H9 (cell line): ENCODE results near the gene HS6ST1. TPM values are rescaled to one million over a fixed set of nuclear protein-coding genes. Genes with fewer than 3 reads are reported as not detected.

Experiments used
- DNase-seq: peaks from one replicate; pipeline ENCODE4 v3.0.0-alpha.2; 2017
- H2AFZ ChIP-seq: one replicate; pipeline ENCODE4 v1.6.1; 2013; ENCODE audit warnings: mild to moderate bottlenecking, low read length, control low read depth, moderate library complexity
- H2AK5ac ChIP-seq: 2 replicates; pipeline ENCODE4 v1.6.1; 2013; ENCODE audit warnings: low read length, control low read depth, mixed read lengths; ENCODE audit not compliant: insufficient read length
- H2BK120ac ChIP-seq: one replicate; pipeline ENCODE4 v1.6.1; 2013; ENCODE audit warnings: low read depth, mild to moderate bottlenecking, low read length, control low read depth, inconsistent platforms; ENCODE audit not compliant: poor library complexity, severe bottlenecking
- H2BK12ac ChIP-seq: 2 replicates; pipeline ENCODE4 v1.6.1; 2013; ENCODE audit warnings: low read length, control low read depth, mixed read lengths, low read depth; ENCODE audit not compliant: insufficient read length
- H2BK15ac ChIP-seq: 2 replicates; pipeline ENCODE4 v1.6.1; 2013; ENCODE audit warnings: low read depth, low read length, control low read depth
- H2BK20ac ChIP-seq: one replicate; pipeline ENCODE4 v1.6.1; 2013; ENCODE audit warnings: low read depth, mild to moderate bottlenecking, low read length, control low read depth, inconsistent platforms; ENCODE audit not compliant: poor library complexity, severe bottlenecking
- H2BK5ac ChIP-seq: 2 replicates; pipeline ENCODE4 v1.6.1; 2013; ENCODE audit warnings: low read length, control low read depth, mixed read lengths; ENCODE audit not compliant: insufficient read length
- H3K14ac ChIP-seq: 2 replicates; pipeline ENCODE4 v1.6.1; 2013; ENCODE audit warnings: low read length, control low read depth; ENCODE audit not compliant: insufficient read depth
- H3K18ac ChIP-seq: 2 replicates; pipeline ENCODE4 v1.6.1; 2013; ENCODE audit warnings: low read depth, mild to moderate bottlenecking, mixed read lengths, low read length, control low read depth; ENCODE audit not compliant: insufficient read length
- H3K23ac ChIP-seq: 2 replicates; pipeline ENCODE4 v1.6.1; 2013; ENCODE audit warnings: low read length, control low read depth, mixed read lengths, low read depth; ENCODE audit not compliant: insufficient read length
- H3K23me2 ChIP-seq: 2 replicates; pipeline ENCODE4 v1.6.1; 2013; ENCODE audit warnings: low read depth, mild to moderate bottlenecking, mixed read lengths, low read length, control low read depth; ENCODE audit not compliant: insufficient read length, poor library complexity, severe bottlenecking
- H3K27ac ChIP-seq: 2 replicates; pipeline ENCODE4 v1.5.1; 2013; ENCODE audit warnings: low read length, control low read depth, mixed read lengths, low read depth; ENCODE audit not compliant: insufficient read length
- H3K27me3 ChIP-seq: 2 replicates; pipeline ENCODE4 v1.6.1; 2013; ENCODE audit warnings: low read length, control low read depth, inconsistent platforms; ENCODE audit not compliant: insufficient read depth
- H3K4ac ChIP-seq: 2 replicates; pipeline ENCODE4 v1.6.1; 2013; ENCODE audit warnings: low read depth, mild to moderate bottlenecking, control low read depth, inconsistent platforms, low read length, moderate library complexity
- H3K4me1 ChIP-seq: 2 replicates; pipeline ENCODE4 v1.6.1; 2013; ENCODE audit warnings: low read length, control low read depth, inconsistent platforms; ENCODE audit not compliant: insufficient read depth
- H3K4me2 ChIP-seq: 2 replicates; pipeline ENCODE4 v1.6.1; 2013; ENCODE audit warnings: low read length, control low read depth, mixed read lengths; ENCODE audit not compliant: insufficient read length, insufficient read depth
- H3K56ac ChIP-seq: 2 replicates; pipeline ENCODE4 v1.6.1; 2013; ENCODE audit warnings: low read depth, mild to moderate bottlenecking, mixed read lengths, low read length, control low read depth; ENCODE audit not compliant: insufficient read length
- H3K79me1 ChIP-seq: 2 replicates; pipeline ENCODE4 v1.6.1; 2013; ENCODE audit warnings: low read depth, mild to moderate bottlenecking, moderate library complexity, low read length, control low read depth, inconsistent platforms; ENCODE audit not compliant: insufficient read depth, poor library complexity, severe bottlenecking
- H3K79me2 ChIP-seq: 2 replicates; pipeline ENCODE4 v1.6.1; 2013; ENCODE audit warnings: low read length, control low read depth, inconsistent platforms; ENCODE audit not compliant: insufficient read depth
- H3K9ac ChIP-seq: 2 replicates; pipeline ENCODE4 v1.6.1; 2013; ENCODE audit warnings: low read length, control low read depth, mixed read lengths; ENCODE audit not compliant: insufficient read length; ENCODE audit errors: extremely low read depth
- H3K9me3 ChIP-seq: one replicate; pipeline ENCODE4 v1.6.1; 2013; ENCODE audit warnings: low read depth, low read length, inconsistent platforms; ENCODE audit not compliant: control insufficient read depth
- H3T11ph ChIP-seq: one replicate; pipeline ENCODE4 v1.6.1; 2013; ENCODE audit warnings: mild to moderate bottlenecking, low read length, control low read depth, inconsistent platforms
- H4K20me1 ChIP-seq: one replicate; pipeline ENCODE4 v1.6.1; 2013; ENCODE audit not compliant: control insufficient read depth, insufficient read length, insufficient read depth
- H4K5ac ChIP-seq: 2 replicates; pipeline ENCODE4 v1.6.1; 2013; ENCODE audit warnings: low read depth, mild to moderate bottlenecking, mixed read lengths, low read length, control low read depth; ENCODE audit not compliant: insufficient read length
- H4K8ac ChIP-seq: replicated peaks from 2 replicates; pipeline ENCODE4 v1.6.1; 2013; ENCODE audit warnings: low read length, control low read depth, mixed read lengths, low read depth; ENCODE audit not compliant: insufficient read length
- H4K91ac ChIP-seq: 2 replicates; pipeline ENCODE4 v1.6.1; 2013; ENCODE audit warnings: low read depth, mild to moderate bottlenecking, moderate library complexity, mixed read lengths, low read length, control low read depth; ENCODE audit not compliant: insufficient read length
- H3K27ac Mint-ChIP-seq, 3 experiments: 2 replicates in 2 of 3; 3 replicates in 1 of 3; pipeline ENCODE4 v1.8.0; 2020 to 2021; ENCODE audit warnings: mixed read lengths in 3 of 3, mild to moderate bottlenecking in 1 of 3, moderate library complexity in 1 of 3
- H3K27me3 Mint-ChIP-seq: 2 replicates; pipeline ENCODE4 v1.8.0; 2021; ENCODE audit warnings: low read depth, mild to moderate bottlenecking, moderate library complexity, mixed read lengths
- H3K36me3 Mint-ChIP-seq, 3 experiments: 2 replicates in 2 of 3; 3 replicates in 1 of 3; pipeline ENCODE4 v1.8.0; 2020 to 2021; ENCODE audit warnings: low read depth in 3 of 3, mixed read lengths in 3 of 3; ENCODE audit not compliant: insufficient read depth in 1 of 3
- H3K4me1 Mint-ChIP-seq, 2 experiments: 2 replicates each; pipeline ENCODE4 v1.8.0; 2020; ENCODE audit warnings: mixed read lengths in 2 of 2
- H3K4me3 Mint-ChIP-seq, 2 experiments: 2 replicates in 1 of 2; 3 replicates in 1 of 2; pipeline ENCODE4 v1.8.0; 2020 to 2021; ENCODE audit warnings: mild to moderate bottlenecking in 2 of 2, mixed read lengths in 2 of 2, moderate library complexity in 1 of 2
- H3K9me3 Mint-ChIP-seq, 2 experiments: 2 replicates in 1 of 2; 3 replicates in 1 of 2; pipeline ENCODE4 v1.8.0; 2020; ENCODE audit warnings: mild to moderate bottlenecking in 2 of 2, mixed read lengths in 2 of 2, moderate library complexity in 1 of 2
- CTCF ChIP-seq: fragments of 200-600 bp; sonication (generic); conservative IDR thresholded peaks from 3 replicates; pipeline ENCODE4 v1.8.0; 2021; ENCODE audit warnings: antibody characterized with exemption, mild to moderate bottlenecking
- WGBS: extraction: QIAGEN DNeasy Blood & Tissue Kit; methylation state at CpG from one replicate; pipeline ENCODE4 v1.1.7; 2013; ENCODE audit warnings: missing lambda C conversion rate, low lambda C conversion rate, mixed read lengths; ENCODE audit not compliant: insufficient read length; ENCODE audit errors: extremely low coverage; 5-methylcytosine and 5-hydroxymethylcytosine counted together
- total RNA-seq: library from RNA; stranded (reverse); gene quantifications from 2 replicates; pipeline ENCODE4 v1.2.1, GENCODE V29; 2021

HS6ST1 gene
- total RNA-seq, 1 experiment from 2014 or later, result 60.2 TPM

- no peak overlapping the region for H2BK20ac ChIP-seq
- H3K27ac ChIP-seq, result no peak overlapping the region
- no peak overlapping the region for H3K4ac ChIP-seq
- WGBS, result 100% methylated on average over 1 of the region's 3 CpGs
- H3K14ac ChIP-seq, result no peak overlapping the region
- no peak overlapping the region for H4K8ac ChIP-seq
- H3K9ac ChIP-seq, result no peak overlapping the region
- no peaks in the 10 kb centered on the region for H4K20me1 ChIP-seq
- TF ChIP-seq CTCF, result no peak
- H4K91ac ChIP-seq, result no peak overlapping the region
- no peaks in the 10 kb centered on the region for H3K27me3 ChIP-seq
- H3K18ac ChIP-seq, result no peak overlapping the region
- H3K79me1 ChIP-seq, result peaks cover 14% of the 10 kb centered on the region
- Mint-ChIP-seq H3K27ac (no peak overlapping the region; a peak in 1 of 7 replicates), H3K9me3 (no peaks in the 10 kb centered on the region), H3K4me1 (peaks cover 34 to 52% of the 10 kb centered on the region in 2 experiments), H3K4me3 (no peak overlapping the region), H3K27me3 (no peaks in the 10 kb centered on the region), H3K36me3 (peaks cover 8 to 17% (median 8%) of the 10 kb centered on the region in 3 experiments; a peak in 6 of 7 replicates)
- no peak overlapping the region for H2AFZ ChIP-seq
- H3K79me2 ChIP-seq, result peaks cover 12% of the 10 kb centered on the region; the same call in 1 of the 2 replicates
- H2AK5ac ChIP-seq, result no peak overlapping the region
- no peak overlapping the region for H3K4me2 ChIP-seq
- H3K56ac ChIP-seq, result no peak overlapping the region
- H2BK12ac ChIP-seq, result no peak overlapping the region
- no peak overlapping the region for H2BK120ac ChIP-seq
- no peak overlapping the region for H2BK5ac ChIP-seq
- no peak for DNase-seq
- no peak overlapping the region for H4K5ac ChIP-seq
- H3K4me1 ChIP-seq, result peaks cover 18% of the 10 kb centered on the region; the same call in 1 of the 2 replicates
- no peaks in the 10 kb centered on the region for H3K9me3 ChIP-seq
- no peak overlapping the region for H2BK15ac ChIP-seq
- H3K23ac ChIP-seq, result no peak overlapping the region
- no peaks in the 10 kb centered on the region for H3K23me2 ChIP-seq
- H3T11ph ChIP-seq, result no peak overlapping the region
Measured at GRCh38 chr2:128290356-128290755, 28.3 kb downstream of the HS6ST1 start.
